ENCODE measurements around the gene ZNF689. TPM values are rescaled to one million over a fixed set of nuclear protein-coding genes. Genes with fewer than 3 reads are reported as not detected.

ZNF689 gene
- total and polyA plus RNA-seq, 2 of the 13 experiments (the other 11 are each of a cell fraction or from before 2014, with no cell fraction given): 9.7 to 19.5 TPM

- TF ChIP-seq BCLAF1 (IDR thresholded peaks at IDR 0.05) (no peak), ZFP36L1 (CRISPR knock-in tag; IDR thresholded peaks at IDR 0.05) (peak; percentile 25), ZBTB1 (CRISPR knock-in tag; IDR thresholded peaks at IDR 0.05; ENCODE audit: borderline replicate concordance) (peak; percentile 21; the same call in 1 of the 2 replicates), TOPORS (CRISPR knock-in tag; IDR thresholded peaks at IDR 0.05) (peak; percentile 95; the same call in 1 of the 2 replicates), GTF2F1 (IDR thresholded peaks at IDR 0.05; ENCODE audit: low read length) (no peak), ZMYM4 (CRISPR knock-in tag; IDR thresholded peaks at IDR 0.05) (peak; percentile 76), SIX4 (CRISPR knock-in tag; IDR thresholded peaks at IDR 0.05) (no peak; the same call in 1 of the 2 replicates), TFE3 (CRISPR knock-in tag; IDR thresholded peaks at IDR 0.05) (0 out of 2 replicates have a peak, but pooled peaks have one; percentile 28), ZNF20 (CRISPR knock-in tag; IDR thresholded peaks at IDR 0.05) (peak; percentile 95; the same call in 1 of the 2 replicates), RFX5 (IDR thresholded peaks at IDR 0.05; ENCODE audit: low read depth, low read length) (0 out of 2 replicates have a peak, but pooled peaks have one; percentile 19), ZBTB34 (CRISPR knock-in tag; IDR thresholded peaks at IDR 0.05) (peak; percentile 87; the same call in 1 of the 2 replicates), SKIL (CRISPR knock-in tag; IDR thresholded peaks at IDR 0.05; ENCODE audit: borderline replicate concordance) (peak; percentile 65; the same call in 1 of the 2 replicates), DPF2 (CRISPR knock-in tag; IDR thresholded peaks at IDR 0.05; ENCODE audit: borderline replicate concordance, low read depth) (no peak), SPEN (CRISPR knock-in tag; IDR thresholded peaks at IDR 0.05; ENCODE audit: low read depth) (peak; percentile 30), SMAD9 (CRISPR knock-in tag; IDR thresholded peaks at IDR 0.05) (no peak; the same call in 1 of the 2 replicates), JDP2 (CRISPR knock-in tag; IDR thresholded peaks at IDR 0.05; ENCODE audit: borderline replicate concordance) (no peak), ARID2 (CRISPR knock-in tag; IDR thresholded peaks at IDR 0.05; ENCODE audit: borderline replicate concordance) (no peak; the same call in 1 of the 2 replicates), AHR (CRISPR knock-in tag; IDR thresholded peaks at IDR 0.05) (peak; percentile 73; the same call in 1 of the 2 replicates), ZNF703 (CRISPR knock-in tag; IDR thresholded peaks at IDR 0.05; ENCODE audit: borderline replicate concordance) (peak; percentile 40; the same call in 1 of the 2 replicates)
Measured at GRCh38 chr16:30557957-30558788, 52.0 kb downstream of the ZNF689 start, which contains the start of gene ZNF764 (continued).

Measured in HepG2 (cell line).